ENCODE data around the gene OR51G1. TPM values are rescaled to one million over a fixed set of nuclear protein-coding genes. Genes with fewer than 3 reads are reported as not detected.
A peak's percentile ranks its signal among the peaks of the same experiment; 100 is the strongest.

The OR51G1 gene
- total and polyA plus RNA-seq, 5 donors: not detected

- ATAC-seq: no peak
- Histone ChIP-seq H3K9me3 (ENCODE audit: control insufficient read depth, low read length) (no peaks in the 10 kb centered on the region), H3K27me3 (ENCODE audit: control insufficient read depth, insufficient read depth) (no peaks in the 10 kb centered on the region), H3K27ac (ENCODE audit: low read length) (no peak overlapping the region), H3K4me3 (ENCODE audit: low read length) (no peak overlapping the region), H3K4me1 (ENCODE audit: control insufficient read depth, insufficient read depth, low read length) (no peaks in the 10 kb centered on the region)
- intact Hi-C loops (cut with DNase I): no loop called here
- DNase-seq: no peak
Measured at GRCh38 chr11:4916581-4916980, 7.6 kb downstream of the OR51G1 start.

DNA sequence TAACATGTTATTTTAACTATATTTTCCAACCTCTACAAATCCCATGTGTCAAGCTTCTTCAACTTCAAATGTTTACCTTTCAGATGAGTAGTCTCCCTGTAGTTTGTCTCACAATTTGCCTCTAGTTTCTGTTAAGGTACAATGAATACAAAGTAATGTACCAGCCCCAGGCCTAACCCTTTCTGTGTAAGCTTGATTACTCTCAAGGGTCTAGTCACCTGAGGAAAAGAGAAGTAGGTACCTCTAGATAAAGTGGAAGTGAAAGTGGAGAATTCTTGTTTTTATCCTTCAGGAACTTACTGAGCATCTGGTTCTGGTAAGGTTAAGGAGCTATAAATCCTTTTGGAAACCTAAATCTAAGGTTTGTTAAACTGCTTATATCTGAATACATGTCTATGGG lies 20.7 kb downstream of the OR51G1 start, which contains the start of gene OR51A7:
Gene OR51A7 (plus strand): TSS at position 300 of the 400 bp plus-strand sequence. CDS start 3,587 bp downstream, outside the sequence.
- no peak for ATAC-seq
- no peaks in the 10 kb centered on the region for H3K9me3 ChIP-seq (ENCODE audit: control insufficient read depth, low read length)
- intact Hi-C loops (cut with DNase I): no loop called here

GRCh38 chr11:4891996-4892640 lies 32.0 kb downstream of the OR51G1 start:
- ATAC-seq: peak in 1 of 2 donors; percentile 41
- 82% methylated on average over 1 of the region's 1 CpG for WGBS

More for the DNA sequence above, 20.7 kb downstream of the OR51G1 start, which contains the start of gene OR51A7:
- H3K4me3 ChIP-seq (ENCODE audit: low read length): no peak within 1 kb of the TSS
- H3K27me3 ChIP-seq (ENCODE audit: control insufficient read depth, insufficient read depth): no peaks in the 10 kb centered on the region
- H3K4me1 ChIP-seq (ENCODE audit: control insufficient read depth, insufficient read depth, low read length): no peaks in the 10 kb centered on the region
- no peak for DNase-seq
- no peak within 1 kb of the TSS for H3K27ac ChIP-seq (ENCODE audit: low read length)

GRCh38 chr11:4890279-4890678 lies 33.9 kb downstream of the OR51G1 start:
- intact Hi-C loops (cut with DNase I): no loop called here
- H3K4me3 ChIP-seq (ENCODE audit: low read length): no peak overlapping the region
- no peaks in the 10 kb centered on the region for H3K27me3 ChIP-seq (ENCODE audit: control insufficient read depth, insufficient read depth)
- 87% methylated on average over 2 of the region's 2 CpGs for WGBS
- DNase-seq (no peak), ATAC-seq (no peak)
- H3K9me3 ChIP-seq (ENCODE audit: control insufficient read depth, low read length): no peaks in the 10 kb centered on the region
- H3K27ac ChIP-seq (ENCODE audit: low read length): no peak overlapping the region
- H3K4me1 ChIP-seq (ENCODE audit: control insufficient read depth, insufficient read depth, low read length): no peaks in the 10 kb centered on the region

More at GRCh38 chr11:4891996-4892640, 32.0 kb downstream of the OR51G1 start:
- H3K27me3 ChIP-seq (ENCODE audit: control insufficient read depth, insufficient read depth): no peaks in the 10 kb centered on the region
- H3K4me1 ChIP-seq (ENCODE audit: control insufficient read depth, insufficient read depth, low read length): no peaks in the 10 kb centered on the region
- intact Hi-C loops (cut with DNase I): no loop called here
- no peak for DNase-seq
- no peak overlapping the region for H3K4me3 ChIP-seq (ENCODE audit: low read length)
- no peaks in the 10 kb centered on the region for H3K9me3 ChIP-seq (ENCODE audit: control insufficient read depth, low read length)
- no peak overlapping the region for H3K27ac ChIP-seq (ENCODE audit: low read length)

- Histone ChIP-seq H3K4me3 (ENCODE audit: low read length) (no peak overlapping the region), H3K27me3 (ENCODE audit: control insufficient read depth, insufficient read depth) (no peaks in the 10 kb centered on the region), H3K9me3 (ENCODE audit: control insufficient read depth, low read length) (no peaks in the 10 kb centered on the region), H3K4me1 (ENCODE audit: control insufficient read depth, insufficient read depth, low read length) (no peaks in the 10 kb centered on the region), H3K27ac (ENCODE audit: low read length) (no peak overlapping the region)
- no peak for ATAC-seq
- intact Hi-C loops (cut with DNase I): no loop called here
- no peak for DNase-seq
- 0% methylated on average over 1 of the region's 1 CpG for WGBS
Measured at GRCh38 chr11:4887591-4887990, 36.5 kb downstream of the OR51G1 start.

- H3K9me3 ChIP-seq (ENCODE audit: control insufficient read depth, low read length): no peaks in the 10 kb centered on the region
Measured at GRCh38 chr11:4886186-4886585, 38.0 kb downstream of the OR51G1 start.

GRCh38 chr11:4884361-4884760 lies 39.8 kb downstream of the OR51G1 start:
- H3K9me3 ChIP-seq (ENCODE audit: control insufficient read depth, low read length): no peaks in the 10 kb centered on the region
- no peaks in the 10 kb centered on the region for H3K27me3 ChIP-seq (ENCODE audit: control insufficient read depth, insufficient read depth)
- 51% methylated on average over 3 of the region's 3 CpGs for WGBS
- intact Hi-C loops (cut with DNase I): no loop called here
- ATAC-seq (no peak), DNase-seq (no peak)
- H3K4me3 ChIP-seq (ENCODE audit: low read length): no peak overlapping the region
- no peak overlapping the region for H3K27ac ChIP-seq (ENCODE audit: low read length)
- H3K4me1 ChIP-seq (ENCODE audit: control insufficient read depth, insufficient read depth, low read length): no peaks in the 10 kb centered on the region

More at GRCh38 chr11:4886186-4886585, 38.0 kb downstream of the OR51G1 start:
- Histone ChIP-seq H3K4me3 (ENCODE audit: low read length) (no peak overlapping the region), H3K4me1 (ENCODE audit: control insufficient read depth, insufficient read depth, low read length) (no peaks in the 10 kb centered on the region), H3K27me3 (ENCODE audit: control insufficient read depth, insufficient read depth) (no peaks in the 10 kb centered on the region), H3K27ac (ENCODE audit: low read length) (no peak overlapping the region)
- intact Hi-C loops (cut with DNase I): no loop called here
- no peak for ATAC-seq
- 71% methylated on average over 3 of the region's 3 CpGs for WGBS
- no peak for DNase-seq

DNA sequence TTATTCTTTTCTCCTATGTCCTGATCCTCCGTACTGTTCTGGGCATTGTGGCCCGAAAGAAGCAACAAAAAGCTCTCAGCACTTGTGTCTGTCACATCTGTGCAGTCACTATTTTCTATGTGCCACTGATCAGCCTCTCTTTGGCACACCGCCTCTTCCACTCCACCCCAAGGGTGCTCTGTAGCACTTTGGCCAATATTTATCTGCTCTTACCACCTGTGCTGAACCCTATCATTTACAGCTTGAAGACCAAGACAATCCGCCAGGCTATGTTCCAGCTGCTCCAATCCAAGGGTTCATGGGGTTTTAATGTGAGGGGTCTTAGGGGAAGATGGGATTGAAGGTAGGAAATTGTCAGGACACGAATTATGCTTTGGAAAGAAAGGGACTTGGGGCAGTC lies 41.6 kb downstream of the OR51G1 start:
- ATAC-seq: no peak
- H3K27ac ChIP-seq (ENCODE audit: low read length): no peak overlapping the region
- intact Hi-C loops (cut with DNase I): no loop called here
- no peak for DNase-seq
- no peaks in the 10 kb centered on the region for H3K9me3 ChIP-seq (ENCODE audit: control insufficient read depth, low read length)
- WGBS: 82% methylated on average over 5 of the region's 5 CpGs
- no peaks in the 10 kb centered on the region for H3K27me3 ChIP-seq (ENCODE audit: control insufficient read depth, insufficient read depth)
- H3K4me3 ChIP-seq (ENCODE audit: low read length): no peak overlapping the region
- no peaks in the 10 kb centered on the region for H3K4me1 ChIP-seq (ENCODE audit: control insufficient read depth, insufficient read depth, low read length)

- 62% methylated on average over 8 of the region's 8 CpGs for WGBS
- no peaks in the 10 kb centered on the region for H3K27me3 ChIP-seq (ENCODE audit: control insufficient read depth, insufficient read depth)
Measured at GRCh38 chr11:4881860-4882500, 42.2 kb downstream of the OR51G1 start, which contains the start of gene OR51T1. TSS of gene OR51T1 (plus strand) at chr11:4881900. CDS start at chr11:4881900, 0 bp downstream.

GRCh38 chr11:4881188-4881587 lies 43.0 kb downstream of the OR51G1 start:
- Histone ChIP-seq H3K27me3 (ENCODE audit: control insufficient read depth, insufficient read depth) (no peaks in the 10 kb centered on the region), H3K4me1 (ENCODE audit: control insufficient read depth, insufficient read depth, low read length) (no peaks in the 10 kb centered on the region), H3K9me3 (ENCODE audit: control insufficient read depth, low read length) (no peaks in the 10 kb centered on the region), H3K4me3 (ENCODE audit: low read length) (no peak overlapping the region), H3K27ac (ENCODE audit: low read length) (no peak overlapping the region)
- intact Hi-C loops (cut with DNase I): no loop called here
- ATAC-seq (no peak), DNase-seq (no peak)
- 63% methylated on average over 4 of the region's 4 CpGs for WGBS

More at GRCh38 chr11:4881860-4882500, 42.2 kb downstream of the OR51G1 start, which contains the start of gene OR51T1:
- DNase-seq (no peak), ATAC-seq (no peak)
- intact Hi-C loops (cut with DNase I): no loop called here
- H3K4me3 ChIP-seq (ENCODE audit: low read length): no peak within 1 kb of the TSS
- no peak within 1 kb of the TSS for H3K27ac ChIP-seq (ENCODE audit: low read length)
- H3K9me3 ChIP-seq (ENCODE audit: control insufficient read depth, low read length): no peaks in the 10 kb centered on the region
- H3K4me1 ChIP-seq (ENCODE audit: control insufficient read depth, insufficient read depth, low read length): no peaks in the 10 kb centered on the region
